Hepatocyte (in vitro differentiated cells): ENCODE data around the gene DHODH.

Experiments used
- EZH2 ChIP-seq: fragments of 200-600 bp; sonication (generic); IDR thresholded peaks from 2 replicates; pipeline ENCODE4 v1.6.1; 2016; ENCODE audit warnings: antibody characterized with exemption, mild to moderate bottlenecking, borderline replicate concordance
- EZH2phosphoT487 ChIP-seq: fragments of 200-600 bp; sonication (generic); IDR thresholded peaks from one replicate; pipeline ENCODE4 v1.6.1; 2018; ENCODE audit warnings: antibody characterized with exemption, mild to moderate bottlenecking, low read depth, moderate library complexity; ENCODE audit not compliant: unreplicated experiment, severe bottlenecking
- TF ChIP-seq, protein P1 (sequence below): fragments of 200-600 bp; sonication (generic); IDR thresholded peaks from 2 replicates; pipeline ENCODE4 v1.5.1; 2016; ENCODE audit warnings: antibody characterized with exemption, mild to moderate bottlenecking; ENCODE audit not compliant: poor library complexity

DNA sequence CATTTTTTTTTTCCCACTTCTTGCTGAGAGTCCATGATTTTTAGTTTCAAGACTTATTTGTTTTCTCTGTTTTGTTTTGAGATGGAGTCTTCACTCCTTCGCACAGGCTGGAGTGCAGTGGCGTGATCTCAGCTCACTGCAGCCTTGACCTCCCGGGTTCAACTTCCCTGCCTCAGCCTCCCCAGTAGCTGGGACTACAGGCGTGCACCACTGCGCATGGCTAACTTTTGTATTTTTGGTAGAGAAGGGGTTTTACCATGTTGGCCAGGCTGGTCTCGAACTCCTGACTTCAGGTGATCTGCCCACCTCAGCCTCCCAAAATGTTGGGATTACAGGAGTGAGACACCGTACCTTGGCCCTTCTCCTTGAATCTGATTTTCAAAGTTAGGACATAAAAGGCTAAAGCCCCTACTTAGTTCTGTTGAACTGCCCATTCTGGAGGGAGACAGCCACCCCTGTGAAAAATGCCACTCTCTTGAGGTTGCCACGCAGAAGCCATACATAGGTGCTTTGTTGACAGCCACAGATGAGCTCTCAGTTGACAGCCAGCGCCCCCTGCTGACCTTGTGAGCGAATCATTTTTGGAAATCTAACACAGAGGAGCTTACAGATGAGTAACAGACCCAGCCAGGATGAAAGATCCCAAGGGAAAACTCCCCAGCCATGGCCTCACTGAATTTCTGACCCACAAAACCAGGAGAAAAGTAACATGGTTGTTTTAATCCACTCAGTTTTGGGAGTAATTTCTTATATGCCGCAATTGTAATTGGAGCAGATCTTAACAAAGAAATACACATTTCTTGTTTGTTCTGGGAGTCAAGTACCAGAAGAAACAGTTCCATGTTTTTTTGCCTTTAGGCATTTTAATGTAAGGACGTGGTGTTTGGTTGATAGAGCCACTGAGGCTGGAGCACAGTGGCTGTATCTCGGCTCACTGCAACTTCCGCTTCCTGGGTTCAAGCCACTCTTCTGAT is 47.2 kb upstream of the DHODH start:
- TF ChIP-seq, protein P1, sequence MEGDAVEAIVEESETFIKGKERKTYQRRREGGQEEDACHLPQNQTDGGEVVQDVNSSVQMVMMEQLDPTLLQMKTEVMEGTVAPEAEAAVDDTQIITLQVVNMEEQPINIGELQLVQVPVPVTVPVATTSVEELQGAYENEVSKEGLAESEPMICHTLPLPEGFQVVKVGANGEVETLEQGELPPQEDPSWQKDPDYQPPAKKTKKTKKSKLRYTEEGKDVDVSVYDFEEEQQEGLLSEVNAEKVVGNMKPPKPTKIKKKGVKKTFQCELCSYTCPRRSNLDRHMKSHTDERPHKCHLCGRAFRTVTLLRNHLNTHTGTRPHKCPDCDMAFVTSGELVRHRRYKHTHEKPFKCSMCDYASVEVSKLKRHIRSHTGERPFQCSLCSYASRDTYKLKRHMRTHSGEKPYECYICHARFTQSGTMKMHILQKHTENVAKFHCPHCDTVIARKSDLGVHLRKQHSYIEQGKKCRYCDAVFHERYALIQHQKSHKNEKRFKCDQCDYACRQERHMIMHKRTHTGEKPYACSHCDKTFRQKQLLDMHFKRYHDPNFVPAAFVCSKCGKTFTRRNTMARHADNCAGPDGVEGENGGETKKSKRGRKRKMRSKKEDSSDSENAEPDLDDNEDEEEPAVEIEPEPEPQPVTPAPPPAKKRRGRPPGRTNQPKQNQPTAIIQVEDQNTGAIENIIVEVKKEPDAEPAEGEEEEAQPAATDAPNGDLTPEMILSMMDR, result peak; percentile 89
- TF ChIP-seq EZH2, result no peak
- TF ChIP-seq EZH2phosphoT487, result no peak
